ENCODE results near the gene RFTN1.

DNA sequence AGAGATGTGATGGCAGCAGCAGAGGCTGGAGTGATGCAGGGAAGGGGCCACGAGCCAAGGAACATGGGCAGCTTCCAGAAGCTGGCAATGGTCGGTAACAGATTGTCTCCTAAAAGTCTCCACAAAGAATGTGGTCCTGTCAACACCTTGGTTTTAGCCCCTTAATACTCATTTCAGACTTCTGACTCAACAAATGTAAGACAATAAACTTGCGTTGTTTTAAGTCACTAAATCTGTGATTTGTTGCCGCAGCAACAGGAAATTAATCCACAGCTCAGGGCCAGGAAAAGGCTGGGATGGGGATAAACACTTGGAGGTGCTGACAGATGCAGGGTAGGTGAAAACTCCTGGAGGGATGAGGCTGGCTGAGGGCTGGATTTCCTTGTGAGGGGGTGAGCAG lies 178.6 kb downstream of the RFTN1 start:
- TF ChIP-seq CTCF (IDR thresholded peaks at IDR 0.05) (no peak), POLR2A (IDR thresholded peaks at IDR 0.05) (no peak)
